Activated CD8-positive, alpha-beta memory T cell treated with anti-CD3 and anti-CD28 coated beads, Interleukin-2, amount 50 U/mL, for 24 hours (primary cell): ENCODE data around the gene PANK3.
"Not testable (repeated sequence)": the region's sequence is repeated elsewhere in the genome, so short reads cannot be mapped to it uniquely, and the experiment has no call there.

Experiments
- DNase-seq: peaks from one replicate; pipeline ENCODE4 v3.0.0-alpha.2; 2020; ENCODE audit errors: extremely low read depth

PANK3 gene

DNA sequence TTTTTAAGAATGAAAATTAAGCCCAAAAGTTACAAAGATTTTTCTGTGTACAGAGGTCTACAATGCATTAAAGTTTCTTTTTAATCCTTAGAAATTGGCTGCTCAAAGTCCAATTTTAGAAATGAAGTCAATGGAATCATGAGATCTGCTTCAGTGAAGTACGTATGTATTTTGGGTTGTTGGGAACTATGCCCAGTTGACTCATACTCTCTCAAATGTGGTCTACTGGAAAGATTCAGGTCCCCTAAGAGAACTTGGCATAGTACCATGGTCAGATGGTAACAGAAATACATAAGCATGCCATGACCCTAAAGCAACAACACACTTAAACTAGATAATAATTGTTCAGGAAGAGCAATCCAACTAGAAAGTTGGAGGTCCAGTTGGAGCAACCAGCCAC, 27.0 kb downstream of the PANK3 start:
- DNase-seq, result no peak

DNA sequence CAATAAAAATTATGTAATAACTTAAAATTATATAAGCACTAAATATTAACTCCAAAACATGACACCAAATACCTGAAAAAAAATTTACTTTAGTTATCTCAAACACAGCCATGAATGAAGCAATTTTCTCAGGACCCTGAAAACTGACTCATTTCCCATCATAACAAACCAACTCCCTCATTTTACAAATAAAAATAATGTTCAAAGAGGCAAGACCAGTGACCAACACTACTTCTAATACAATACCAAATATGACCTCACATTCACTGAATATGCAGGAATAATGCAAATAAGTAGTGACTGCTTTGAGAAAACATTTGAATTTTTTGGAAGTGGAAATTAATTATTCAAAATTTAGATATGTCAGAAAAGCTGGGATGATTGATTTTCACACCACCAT, 28.5 kb downstream of the PANK3 start:
- DNase-seq, result no peak

DNA sequence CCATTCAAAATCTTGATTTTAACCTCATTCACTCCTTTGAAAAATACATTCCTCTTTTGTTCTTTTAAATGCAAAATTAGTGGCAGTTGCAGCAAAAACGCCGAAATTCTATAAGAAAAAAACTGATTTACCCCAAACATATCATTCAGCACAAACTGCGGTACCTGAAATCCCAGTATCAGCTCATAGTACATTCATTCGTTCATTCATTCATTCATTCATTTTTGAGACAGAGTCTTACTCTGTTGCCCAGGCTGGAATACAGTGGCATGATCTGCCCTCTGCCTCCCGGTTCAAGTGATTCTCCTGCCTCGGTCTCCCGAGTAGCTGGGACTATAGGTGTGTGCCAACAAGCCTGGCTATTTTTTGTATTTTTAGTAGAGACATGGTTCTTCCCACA, 29.6 kb downstream of the PANK3 start:
- no peak for DNase-seq

DNA sequence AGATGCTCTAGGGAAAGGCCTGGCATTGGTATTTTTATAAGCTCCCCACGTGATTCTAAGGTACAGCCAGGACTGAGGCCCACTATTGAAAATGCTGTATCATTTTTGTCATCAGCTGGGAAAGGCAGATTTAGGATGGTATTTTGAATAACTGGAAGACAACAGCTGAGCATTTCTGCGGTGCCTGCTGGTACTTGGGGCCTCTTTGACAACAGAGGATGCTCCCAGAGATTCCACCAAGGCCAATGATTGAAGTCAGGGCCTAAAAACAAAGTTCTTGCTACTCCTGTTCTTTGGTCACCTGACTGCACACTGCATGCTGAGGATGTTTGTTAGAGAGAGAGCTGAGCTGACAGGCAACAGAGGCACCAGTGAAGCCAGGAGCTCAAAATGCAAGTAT, 42.0 kb downstream of the PANK3 start:
- no peak for DNase-seq

DNA sequence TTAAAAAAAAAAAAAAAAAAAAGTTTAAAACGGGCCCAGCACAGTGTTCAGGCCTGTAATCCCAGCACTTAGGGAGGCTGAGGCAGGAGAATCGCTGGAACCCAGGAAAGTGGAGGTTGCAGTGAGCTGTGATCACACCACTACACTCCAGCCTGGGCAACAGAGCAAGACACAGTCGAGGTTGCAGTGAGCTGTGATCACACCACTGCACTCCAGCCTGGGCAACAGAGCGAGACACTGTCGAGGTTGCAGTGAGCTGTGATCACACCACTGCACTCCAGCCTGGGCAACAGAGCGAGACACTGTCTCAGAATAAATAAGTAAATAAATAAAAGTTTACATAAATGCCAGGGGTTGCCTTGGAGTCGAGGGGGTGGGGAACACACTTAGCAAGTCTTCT, 44.8 kb downstream of the PANK3 start:
- not testable (repeated sequence) for DNase-seq

DNA sequence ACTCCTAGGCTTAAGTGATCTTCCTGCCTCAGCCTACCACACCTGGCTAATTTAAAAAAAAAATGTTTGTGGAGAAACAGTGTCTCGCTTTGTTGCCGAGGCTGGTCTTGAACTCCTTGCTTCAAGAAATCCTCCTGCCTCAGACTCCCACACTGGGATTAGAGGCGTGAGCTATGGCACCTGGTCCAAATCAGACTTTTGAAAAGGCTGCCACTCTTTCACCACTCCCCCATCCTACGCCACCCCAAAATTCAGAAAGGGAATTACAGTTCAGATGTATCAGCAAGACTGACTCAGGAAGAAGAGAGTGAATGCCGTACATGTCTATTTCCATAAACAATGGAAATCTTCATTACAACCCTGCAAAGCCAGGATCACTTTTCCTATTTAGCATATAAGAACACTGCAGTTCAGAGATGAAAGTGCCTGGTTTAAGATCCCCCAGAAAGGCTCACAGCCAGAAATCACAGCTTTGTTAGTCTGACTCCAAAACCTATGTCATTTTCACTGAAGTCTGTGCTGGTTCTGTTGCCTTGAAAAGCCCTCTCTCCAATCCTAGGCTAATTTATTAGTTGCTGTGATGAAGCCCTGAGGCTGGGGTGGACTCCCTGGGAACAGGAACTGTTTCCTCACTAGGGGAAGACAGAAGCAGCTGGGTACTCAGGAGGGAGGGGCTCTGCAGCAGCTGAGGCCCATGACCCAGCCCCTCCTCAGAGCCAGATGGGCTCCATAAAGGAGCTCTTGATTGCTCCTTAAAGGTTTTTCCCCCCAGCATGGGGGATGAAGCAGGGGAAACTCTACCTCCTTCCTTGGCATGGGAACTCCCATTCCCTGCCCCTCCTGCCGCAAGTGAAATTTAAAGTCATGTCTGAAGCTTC, 46.9 kb downstream of the PANK3 start:
- DNase-seq, result no peak

DNA sequence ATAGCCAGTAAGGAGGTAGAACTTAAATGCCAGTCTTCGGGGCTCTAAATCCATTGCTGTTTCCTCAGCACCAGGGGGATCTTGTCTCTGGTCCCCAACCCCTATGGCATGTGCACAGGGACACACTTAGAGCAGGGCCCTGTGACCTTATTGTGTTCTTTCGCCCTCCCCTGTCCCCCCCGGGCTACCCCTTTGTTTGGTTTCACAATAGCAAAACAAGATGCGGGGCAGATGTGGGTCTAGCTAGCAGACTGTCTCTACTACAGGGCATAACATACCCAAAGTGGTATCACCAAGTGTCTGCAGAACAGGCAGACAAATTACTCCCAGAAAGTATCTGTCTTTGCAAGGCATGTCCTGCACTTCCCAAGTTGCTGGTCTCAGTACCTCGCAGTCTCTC, 48.0 kb downstream of the PANK3 start:
- DNase-seq, result no peak

DNA sequence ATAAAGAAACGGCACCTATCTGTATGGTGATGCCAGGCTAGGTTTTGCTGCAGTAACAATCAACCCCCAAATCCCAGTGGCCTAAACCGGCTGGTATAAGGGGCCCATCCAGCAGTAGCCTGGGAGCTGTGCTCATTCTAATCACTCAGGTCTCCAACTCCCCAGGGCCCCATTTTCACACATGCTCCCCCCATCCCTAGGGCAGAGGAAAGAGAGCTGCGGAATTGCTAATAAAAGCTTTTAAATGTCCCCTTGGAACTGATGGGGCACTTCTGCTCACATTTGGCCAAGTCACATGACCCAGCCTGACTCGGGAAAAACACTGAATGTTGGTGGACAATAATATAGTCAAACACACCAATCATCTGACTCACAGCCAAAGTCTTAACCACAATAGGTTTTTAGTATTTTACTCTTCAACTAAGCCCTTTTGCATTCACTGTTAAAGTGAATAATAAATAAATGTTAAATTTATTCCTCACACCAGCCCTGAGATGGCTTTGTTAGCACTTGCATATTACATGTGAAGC, 48.5 kb downstream of the PANK3 start:
- no peak for DNase-seq

DNA sequence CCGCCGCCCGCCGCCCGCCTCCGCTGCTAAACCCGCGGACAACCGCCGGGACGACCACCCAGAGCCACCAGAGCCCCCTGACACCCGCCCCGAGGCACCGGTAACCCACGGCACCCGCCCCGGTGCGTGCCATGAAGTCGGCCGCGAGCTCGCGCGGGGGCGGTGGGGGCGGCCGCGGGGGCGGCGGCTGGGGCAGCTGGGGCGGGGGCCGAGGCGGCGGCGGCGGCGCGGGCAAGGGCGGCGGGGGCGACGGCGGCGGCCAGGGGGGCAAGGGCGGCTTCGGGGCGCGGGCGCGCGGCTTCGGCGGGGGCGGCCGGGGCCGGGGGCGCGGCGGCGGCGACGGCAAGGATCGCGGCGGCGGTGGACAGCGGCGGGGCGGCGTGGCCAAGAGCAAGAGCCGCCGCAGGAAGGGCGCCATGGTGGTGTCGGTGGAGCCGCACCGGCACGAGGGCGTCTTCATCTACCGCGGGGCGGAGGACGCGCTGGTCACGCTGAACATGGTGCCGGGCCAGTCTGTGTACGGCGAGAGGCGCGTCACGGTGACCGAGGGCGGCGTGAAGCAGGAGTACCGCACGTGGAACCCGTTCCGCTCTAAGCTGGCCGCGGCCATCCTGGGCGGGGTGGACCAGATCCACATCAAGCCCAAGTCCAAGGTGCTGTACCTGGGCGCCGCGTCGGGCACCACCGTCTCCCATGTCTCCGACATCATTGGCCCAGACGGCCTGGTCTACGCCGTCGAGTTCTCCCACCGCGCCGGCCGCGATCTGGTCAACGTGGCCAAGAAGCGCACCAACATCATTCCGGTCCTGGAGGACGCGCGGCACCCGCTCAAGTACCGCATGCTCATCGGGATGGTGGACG, 49.6 kb downstream of the PANK3 start:
- no peak for DNase-seq

DNA sequence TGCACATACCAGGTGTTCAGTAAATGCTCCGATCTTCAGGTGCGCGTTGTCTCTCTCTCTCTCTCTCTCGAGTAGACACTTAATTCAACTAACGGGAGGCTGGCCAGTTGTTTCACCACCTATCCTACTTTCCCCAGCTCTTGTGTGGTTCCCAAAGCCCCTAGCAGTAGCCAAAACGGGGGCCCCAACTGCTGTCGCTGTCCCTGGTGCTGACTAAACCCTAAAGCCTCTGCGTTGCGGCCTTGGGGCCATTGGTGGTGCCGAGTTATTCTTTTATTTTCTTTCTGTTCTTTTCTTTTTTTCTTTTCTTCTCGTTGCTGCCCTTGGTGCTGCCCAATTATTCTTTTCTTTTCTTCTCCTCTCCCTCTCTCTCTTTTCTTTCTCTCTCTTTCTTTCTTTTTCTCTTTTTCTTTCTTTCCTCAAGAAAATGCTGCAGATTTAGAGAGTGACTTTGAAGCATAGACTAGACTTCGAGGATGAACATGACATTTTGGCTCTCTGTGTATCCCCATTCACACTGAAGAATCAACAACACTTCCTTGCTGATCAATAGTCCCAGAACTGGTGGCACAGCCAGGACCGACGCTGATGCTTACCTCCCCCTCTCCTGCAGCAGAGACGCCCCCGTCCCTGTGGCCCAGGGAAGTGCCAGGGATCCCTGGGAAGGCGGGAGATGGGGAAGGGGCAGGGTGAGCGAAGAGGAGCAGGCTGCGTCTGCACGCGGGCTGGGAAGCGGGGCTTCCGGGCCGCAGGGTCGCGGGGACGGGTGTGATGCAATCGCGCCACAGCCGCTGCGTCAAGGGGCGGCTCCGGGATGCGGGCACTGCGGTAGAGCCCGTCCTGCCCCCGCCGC, 50.4 kb downstream of the PANK3 start, which contains the start of gene FBLL1:
TSS of gene FBLL1 (plus strand) at position 785 of the 853 bp plus-strand sequence. CDS start 200 bp downstream, outside the sequence.
- no peak for DNase-seq

DNA sequence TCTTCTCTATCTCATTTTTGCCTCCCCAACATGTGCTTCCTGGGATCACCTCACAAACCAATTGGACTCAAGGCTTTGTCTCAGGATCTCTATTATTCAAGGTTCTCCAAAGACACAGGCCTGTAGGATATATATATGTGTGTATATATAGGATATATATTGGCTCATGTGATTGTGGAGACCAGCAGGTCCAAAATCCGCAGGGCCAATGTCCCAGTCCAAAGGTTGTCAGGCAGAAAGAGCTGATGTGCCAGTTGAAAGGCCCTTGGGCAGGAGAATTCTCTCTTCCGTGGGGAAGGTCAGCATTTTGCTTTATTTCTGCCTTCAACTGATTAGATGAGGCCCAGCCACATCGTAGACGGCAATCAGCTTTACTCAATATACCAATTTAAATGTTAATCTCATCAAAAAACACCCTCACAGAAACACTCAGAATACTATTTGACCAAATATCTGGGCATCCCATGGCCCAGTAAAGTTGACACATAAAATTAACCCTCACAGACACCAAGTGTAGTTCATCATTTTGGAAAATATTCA, 51.3 kb downstream of the PANK3 start:
- no peak for DNase-seq

DNA sequence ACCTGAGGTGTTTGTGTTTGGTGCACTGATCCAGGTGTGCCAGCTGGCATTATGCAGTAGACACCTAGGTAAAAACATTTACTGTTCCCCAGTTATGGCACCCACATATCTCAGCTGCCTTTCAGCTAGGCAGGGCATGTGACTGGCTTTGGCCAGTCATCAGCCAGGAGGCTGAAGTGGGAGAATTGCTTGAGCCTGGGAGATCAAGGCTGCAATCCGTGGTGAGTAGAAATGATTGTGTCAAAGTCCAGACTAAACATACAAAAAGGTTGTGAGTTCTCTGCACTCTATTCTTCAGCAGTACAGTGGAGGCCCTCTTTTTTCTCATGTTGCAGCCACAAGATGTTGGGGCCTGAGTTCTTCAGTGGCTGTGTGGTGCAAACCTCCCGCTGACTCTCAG, 53.3 kb downstream of the PANK3 start:
- no peak for DNase-seq

DNA sequence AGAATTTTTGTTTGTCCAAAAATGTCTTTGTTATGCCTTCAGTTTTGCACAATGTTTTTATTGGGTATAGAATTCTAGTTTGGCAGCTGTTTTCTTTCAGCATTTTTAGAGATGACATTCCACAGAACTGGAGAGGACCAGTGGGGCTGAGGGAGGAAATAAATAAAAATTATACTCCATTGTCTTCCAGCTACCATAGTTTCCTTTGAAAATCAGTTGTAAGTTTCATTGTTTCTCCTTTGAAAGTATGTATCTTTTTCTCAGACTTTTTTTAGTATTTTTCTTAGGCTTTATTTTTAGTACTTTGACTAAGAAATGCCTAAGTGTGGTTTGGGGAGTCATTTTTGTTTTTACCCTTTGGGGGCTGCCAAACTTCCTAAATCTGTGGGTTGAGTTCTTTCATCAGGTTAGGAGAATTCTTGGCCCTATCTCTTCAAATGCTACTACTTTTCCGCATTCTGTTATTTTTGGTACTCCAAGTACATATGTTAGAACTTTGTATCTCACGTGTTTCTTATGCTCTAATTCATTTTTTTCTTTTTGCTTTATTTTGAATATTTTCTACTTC, 65.2 kb downstream of the PANK3 start:
- no peak for DNase-seq

DNA sequence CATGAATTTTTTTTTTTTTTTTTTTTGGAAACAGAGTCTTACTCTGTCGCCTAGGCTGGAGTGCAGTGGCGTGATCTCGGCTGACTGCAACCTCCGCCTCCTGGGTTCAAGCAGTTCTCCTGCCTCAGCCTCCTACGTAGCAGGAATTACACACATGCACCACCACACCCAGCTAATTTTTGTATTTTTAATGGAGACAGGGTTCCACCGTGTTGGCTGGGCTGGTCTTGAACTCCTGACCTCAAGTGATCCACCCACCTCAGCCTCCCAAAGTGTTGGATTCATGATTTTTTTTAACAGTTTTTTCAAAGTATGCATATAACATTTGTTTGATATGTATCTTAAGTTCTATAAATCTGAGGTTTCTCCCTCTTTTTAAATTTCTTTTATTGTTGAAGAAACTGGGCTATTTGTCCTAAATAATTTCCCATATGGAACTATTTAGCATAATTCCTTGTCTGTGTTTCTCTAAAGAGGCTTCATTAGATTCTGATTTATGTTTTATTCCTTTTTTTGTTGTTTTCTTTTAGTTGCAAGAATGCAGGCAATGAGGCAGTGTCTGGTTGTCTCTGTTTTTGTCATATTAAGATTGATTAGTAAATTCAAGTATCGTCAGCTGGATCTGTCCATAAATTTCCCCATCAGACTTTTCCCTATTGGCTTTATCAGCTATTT, 76.5 kb downstream of the PANK3 start:
- DNase-seq, result no peak
